ENCODE measurements around the gene CNOT6. TPM values are rescaled to one million over a fixed set of nuclear protein-coding genes. Genes with fewer than 3 reads are reported as not detected.

The CNOT6 gene
- total and polyA plus RNA-seq, 10 of the 15 experiments (the other 5 are each of a cell fraction or from before 2014, with no cell fraction given), result 3.8 to 22.1 (median 12.1) TPM

DNA sequence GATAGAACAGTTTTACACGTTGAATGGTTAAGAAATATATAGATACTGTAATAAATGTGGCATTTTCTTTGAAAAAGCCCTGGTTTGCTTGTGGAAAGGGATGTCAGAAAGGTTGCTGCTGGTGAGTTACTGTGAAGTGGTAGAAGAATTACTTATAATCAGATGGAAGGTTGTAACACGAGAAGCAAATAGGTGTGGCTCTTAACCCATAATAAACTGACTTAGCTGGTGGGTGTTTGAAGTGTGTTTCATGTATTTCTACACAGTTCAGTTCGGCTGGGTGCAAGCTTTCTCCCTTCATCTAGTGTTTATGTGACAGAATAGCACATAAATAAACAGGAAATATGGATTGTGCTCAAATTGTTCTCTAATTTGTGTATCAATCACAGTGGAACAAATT, 5.5 kb downstream of the CNOT6 start:
- in situ Hi-C loops (cut with MboI), result no loop called here
- ChIA-PET RAD21 (ENCODE audit: unreplicated experiment) (no interaction called here), SMC1A (ENCODE audit: uncharacterized antibody, unreplicated experiment) (no interaction called here), CTCF (interaction anchor here (0.6 kb wide), 1 partner anchor 11 kb away, joined by 3 read pairs; no protein-coding TSS in a partner anchor), POLR2A (no interaction called here)
- no peak overlapping the region for H3K4me3 ChIP-seq
- FAIRE-seq, result no peak
- intact Hi-C loops (cut with micrococcal nuclease; ENCODE audit: unreplicated experiment), result no loop called here
- TF ChIP-seq RELA (IDR thresholded peaks at IDR 0.05; ENCODE audit: borderline replicate concordance, partially characterized antibody), result no peak
- TF ChIP-seq TBL1XR1 (IDR thresholded peaks at IDR 0.05; ENCODE audit: low read depth, low read length), result no peak
- no peak for TF ChIP-seq SRF (IDR thresholded peaks at IDR 0.05; ENCODE audit: low read depth in 2 of 2, low read length in 2 of 2)
- TF ChIP-seq SIN3A (IDR thresholded peaks at IDR 0.05; ENCODE audit: low read depth, low read length), result no peak
- TF ChIP-seq ZZZ3 (IDR thresholded peaks at IDR 0.05; ENCODE audit: control insufficient read depth, insufficient read length, low read depth), result no peak
- TF ChIP-seq ZNF274 (IDR thresholded peaks at IDR 0.05; ENCODE audit: insufficient read depth, insufficient read length), result no peak
- TF ChIP-seq EED (IDR thresholded peaks at IDR 0.05; ENCODE audit: low read depth), result no peak
- no peak for TF ChIP-seq CHD4 (IDR thresholded peaks at IDR 0.05)
- TF ChIP-seq ZBTB40 (IDR thresholded peaks at IDR 0.05; ENCODE audit: borderline replicate concordance), result no peak
- TF ChIP-seq ZBTB4 (CRISPR knock-in tag; IDR thresholded peaks at IDR 0.05), result no peak
- no peak for TF ChIP-seq RBBP5 (conservative IDR thresholded peaks at IDR 0.05)
- no peak for TF ChIP-seq SREBF1 (IDR thresholded peaks at IDR 0.05; ENCODE audit: low read length)
- TF ChIP-seq RFX5 (IDR thresholded peaks at IDR 0.05; ENCODE audit: low read depth, low read length), result no peak
- no peak for TF ChIP-seq ZBED1 (IDR thresholded peaks at IDR 0.05; ENCODE audit: borderline replicate concordance)
- H3K9ac ChIP-seq (ENCODE audit: control insufficient read depth, insufficient read depth, low read length), result no peak overlapping the region
- no peaks in the 10 kb centered on the region; the same call in 2 of the 3 replicates for H3K9me3 ChIP-seq (replicated peaks; ENCODE audit: control insufficient read depth, insufficient read depth, low read length)
- H3K4me2 ChIP-seq (ENCODE audit: control insufficient read depth, insufficient read depth), result no peak overlapping the region
- H2AFZ ChIP-seq (ENCODE audit: control insufficient read depth, low read depth, low read length), result no peak overlapping the region
- H3K36me3 ChIP-seq (ENCODE audit: control insufficient read depth in 2 of 2, insufficient read depth in 2 of 2, low read length in 1 of 2), result peaks cover 0 to 16% of the 10 kb centered on the region in 2 experiments; a peak in 1 of 4 replicates
- no TSS peak for BruUV-seq (replicated peaks)
- H3K79me2 ChIP-seq (ENCODE audit: control insufficient read depth, insufficient read depth, low read length), result peaks cover 72% of the 10 kb centered on the region
- peaks cover 3% of the 10 kb centered on the region; the same call in 1 of the 2 replicates for H3K4me1 ChIP-seq (ENCODE audit: control insufficient read depth, insufficient read depth, low read length)
- no peak for ATAC-seq
- no peak overlapping the region for H3K27ac ChIP-seq (ENCODE audit: control insufficient read depth, insufficient read depth)
- DNase-seq (ENCODE audit: low read depth, low spot score), result no peak
- H4K20me1 ChIP-seq (ENCODE audit: control insufficient read depth, insufficient read depth), result no peaks in the 10 kb centered on the region
- no peaks in the 10 kb centered on the region for H3K27me3 ChIP-seq (replicated peaks in 1 of 2; ENCODE audit: control insufficient read depth in 2 of 2, insufficient read depth in 2 of 2, low read length in 1 of 2)
- 98% methylated on average over 3 of the region's 3 CpGs for WGBS (ENCODE audit: insufficient coverage, insufficient replicate concordance, low lambda C conversion rate, missing lambda C conversion rate)

All from GM12878 (cell line).